ENCODE results near the gene NAPG. TPM values are rescaled to one million over a fixed set of nuclear protein-coding genes. Genes with fewer than 3 reads are reported as not detected.
"Not testable (repeated sequence)": the region's sequence is repeated elsewhere in the genome, so short reads cannot be mapped to it uniquely, and the experiment has no call there.

Gene NAPG
- total RNA-seq, 1 donor from 2014 or later, result 54.5 TPM

DNA sequence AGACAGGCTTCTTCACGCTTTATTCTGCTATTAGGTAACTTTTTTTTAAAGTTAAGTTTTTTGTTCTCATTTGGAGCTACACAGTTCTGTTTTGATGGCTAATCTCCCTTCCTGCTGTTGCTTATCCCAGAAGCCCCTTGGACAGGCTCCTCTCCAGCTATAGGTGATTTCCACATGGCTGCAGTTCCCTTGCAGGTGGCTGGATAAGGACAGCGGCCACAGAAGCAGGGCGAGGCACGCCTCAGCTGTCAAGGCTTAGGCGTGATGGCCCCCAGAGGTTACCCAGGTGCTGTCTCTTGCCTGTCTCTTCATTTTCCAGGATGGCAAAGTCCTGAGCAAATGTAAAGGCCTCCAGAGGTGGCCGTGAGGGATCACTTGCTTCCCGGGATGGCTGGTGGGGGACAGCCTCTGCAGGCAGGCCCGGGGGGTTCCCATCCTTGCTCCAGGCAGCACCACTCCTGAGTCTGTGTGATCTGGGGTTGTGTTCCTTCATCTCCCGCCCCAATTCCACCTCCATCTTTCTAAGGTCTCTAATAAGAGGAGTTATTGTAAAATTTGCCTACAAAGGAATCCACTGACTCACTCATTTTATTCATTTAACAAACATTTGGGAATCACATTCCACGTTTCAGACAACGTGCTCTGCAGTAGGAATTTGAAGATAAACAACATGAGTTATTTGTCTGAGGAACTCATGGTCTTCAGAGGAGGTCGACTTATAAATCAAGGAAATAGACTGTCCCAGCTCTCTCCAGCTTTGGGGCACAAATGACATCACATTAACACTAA is 53.4 kb downstream of the NAPG start:
- FAIRE-seq (no peak), DNase-seq (ENCODE audit: low read depth) (peak; percentile 73)
- H3K36me3 ChIP-seq (ENCODE audit: control insufficient read depth, insufficient read depth, low read length), result no peaks in the 10 kb centered on the region
- TF ChIP-seq, protein P1, sequence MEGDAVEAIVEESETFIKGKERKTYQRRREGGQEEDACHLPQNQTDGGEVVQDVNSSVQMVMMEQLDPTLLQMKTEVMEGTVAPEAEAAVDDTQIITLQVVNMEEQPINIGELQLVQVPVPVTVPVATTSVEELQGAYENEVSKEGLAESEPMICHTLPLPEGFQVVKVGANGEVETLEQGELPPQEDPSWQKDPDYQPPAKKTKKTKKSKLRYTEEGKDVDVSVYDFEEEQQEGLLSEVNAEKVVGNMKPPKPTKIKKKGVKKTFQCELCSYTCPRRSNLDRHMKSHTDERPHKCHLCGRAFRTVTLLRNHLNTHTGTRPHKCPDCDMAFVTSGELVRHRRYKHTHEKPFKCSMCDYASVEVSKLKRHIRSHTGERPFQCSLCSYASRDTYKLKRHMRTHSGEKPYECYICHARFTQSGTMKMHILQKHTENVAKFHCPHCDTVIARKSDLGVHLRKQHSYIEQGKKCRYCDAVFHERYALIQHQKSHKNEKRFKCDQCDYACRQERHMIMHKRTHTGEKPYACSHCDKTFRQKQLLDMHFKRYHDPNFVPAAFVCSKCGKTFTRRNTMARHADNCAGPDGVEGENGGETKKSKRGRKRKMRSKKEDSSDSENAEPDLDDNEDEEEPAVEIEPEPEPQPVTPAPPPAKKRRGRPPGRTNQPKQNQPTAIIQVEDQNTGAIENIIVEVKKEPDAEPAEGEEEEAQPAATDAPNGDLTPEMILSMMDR (IDR thresholded peaks at IDR 0.05; ENCODE audit: insufficient read depth, low read length, severe bottlenecking), result no peak
- no peaks in the 10 kb centered on the region for H3K27me3 ChIP-seq (ENCODE audit: control insufficient read depth, insufficient read depth, low read length)
- no peak overlapping the region for H3K4me3 ChIP-seq (ENCODE audit: low read depth, low read length)

DNA sequence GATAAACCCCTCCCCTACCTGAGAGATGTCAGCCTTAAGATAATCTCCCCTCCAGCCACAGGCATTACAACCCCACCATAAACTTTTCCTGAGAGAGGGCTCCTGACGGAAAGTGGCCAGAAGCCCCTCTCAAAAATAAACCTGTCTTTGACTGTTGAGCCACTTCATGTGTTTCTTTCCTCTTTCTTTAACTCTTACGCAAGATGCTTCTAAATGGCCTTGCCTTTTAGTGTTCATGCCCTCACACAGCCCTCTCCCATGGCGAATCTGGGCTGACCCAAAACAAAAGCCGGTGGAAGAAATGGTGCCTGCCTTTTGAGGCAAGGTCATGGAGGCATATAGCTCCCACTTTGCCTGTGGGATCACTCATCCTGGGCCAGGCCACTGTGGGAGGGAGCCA is 54.4 kb downstream of the NAPG start:
- TF ChIP-seq, protein P1 (IDR thresholded peaks at IDR 0.05; ENCODE audit: insufficient read depth, low read length, severe bottlenecking), result no peak
- H3K36me3 ChIP-seq (ENCODE audit: control insufficient read depth, insufficient read depth, low read length), result no peaks in the 10 kb centered on the region
- no peaks in the 10 kb centered on the region for H3K27me3 ChIP-seq (ENCODE audit: control insufficient read depth, insufficient read depth, low read length)
- no peak overlapping the region for H3K4me3 ChIP-seq (ENCODE audit: low read depth, low read length)
- no peak for DNase-seq (ENCODE audit: low read depth)
- FAIRE-seq, result no peak

DNA sequence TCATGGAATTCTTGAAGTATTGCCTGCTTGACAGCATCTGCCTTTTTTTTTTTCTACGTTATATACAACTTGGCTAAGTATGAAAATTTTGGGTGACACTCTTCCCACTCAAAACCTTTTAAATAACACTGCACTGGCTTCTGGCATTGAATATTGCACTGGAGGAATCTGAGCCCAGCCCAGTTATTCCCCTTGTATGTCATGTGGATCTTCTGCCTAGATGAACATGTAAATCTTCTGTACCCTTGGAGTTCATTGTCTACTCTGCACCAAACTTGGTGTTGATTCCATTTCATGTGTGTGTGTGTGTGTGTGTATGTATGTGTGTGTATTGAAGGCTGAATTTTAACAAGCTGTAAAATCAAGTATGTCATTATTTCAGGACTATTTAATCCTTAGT is 59.4 kb downstream of the NAPG start:
- Histone ChIP-seq H3K27me3 (ENCODE audit: control insufficient read depth, insufficient read depth, low read length) (no peaks in the 10 kb centered on the region), H3K36me3 (ENCODE audit: control insufficient read depth, insufficient read depth, low read length) (no peaks in the 10 kb centered on the region), H3K4me3 (ENCODE audit: low read depth, low read length) (no peak overlapping the region)
- TF ChIP-seq, protein P1 (IDR thresholded peaks at IDR 0.05; ENCODE audit: insufficient read depth, low read length, severe bottlenecking), result no peak
- no peak for DNase-seq (ENCODE audit: low read depth)
- no peak for FAIRE-seq

DNA sequence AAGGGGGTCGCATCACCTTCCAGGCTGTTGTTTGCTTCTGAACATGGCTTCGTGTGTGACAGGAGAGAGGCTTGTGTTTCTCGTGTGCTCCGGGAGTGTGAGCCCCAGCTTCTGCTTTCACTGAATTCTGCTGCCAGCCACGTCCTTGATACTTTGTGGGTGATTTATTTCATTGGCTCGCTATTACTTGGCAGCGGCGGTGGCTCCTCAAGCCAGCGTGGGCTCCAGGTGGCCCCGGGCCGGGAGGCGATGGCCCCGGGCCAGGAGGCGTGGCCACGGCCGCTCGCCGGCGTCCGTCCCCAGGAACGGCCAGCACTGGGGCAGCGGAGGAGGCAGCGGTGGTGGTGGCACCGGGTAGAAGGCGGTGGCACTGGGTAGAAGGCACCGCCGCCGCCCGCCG is 63.1 kb downstream of the NAPG start:
- no peaks in the 10 kb centered on the region for H3K36me3 ChIP-seq (ENCODE audit: control insufficient read depth, insufficient read depth, low read length)
- FAIRE-seq (no peak), DNase-seq (ENCODE audit: low read depth) (no peak)
- H3K4me3 ChIP-seq (ENCODE audit: low read depth, low read length), result no peak overlapping the region
- no peaks in the 10 kb centered on the region for H3K27me3 ChIP-seq (ENCODE audit: control insufficient read depth, insufficient read depth, low read length)
- TF ChIP-seq, protein P1 (IDR thresholded peaks at IDR 0.05; ENCODE audit: insufficient read depth, low read length, severe bottlenecking), result no peak

DNA sequence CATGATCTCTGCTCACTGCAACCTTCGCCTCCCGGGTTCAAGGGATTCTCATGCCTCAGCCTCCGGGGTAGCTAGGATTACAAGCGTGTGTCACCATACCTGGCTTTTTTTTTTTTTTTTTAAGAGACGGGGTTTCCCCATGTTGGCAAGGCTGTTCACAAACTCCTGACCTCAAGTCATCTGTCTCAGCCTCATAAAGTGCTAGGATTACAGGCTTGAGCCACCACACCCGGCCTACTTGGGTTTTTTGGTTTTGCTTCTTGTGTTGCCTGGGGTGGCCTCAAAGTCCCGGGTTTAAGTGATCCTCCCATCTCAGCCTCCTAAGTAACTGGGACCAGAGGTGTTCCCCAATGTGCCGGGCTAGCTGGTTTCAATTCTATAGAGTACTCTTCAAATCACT is 64.6 kb downstream of the NAPG start:
- TF ChIP-seq, protein P1 (IDR thresholded peaks at IDR 0.05; ENCODE audit: insufficient read depth, low read length, severe bottlenecking), result no peak
- Histone ChIP-seq H3K36me3 (ENCODE audit: control insufficient read depth, insufficient read depth, low read length) (no peaks in the 10 kb centered on the region), H3K27me3 (ENCODE audit: control insufficient read depth, insufficient read depth, low read length) (no peaks in the 10 kb centered on the region), H3K4me3 (ENCODE audit: low read depth, low read length) (no peak overlapping the region)
- DNase-seq (ENCODE audit: low read depth) (no peak), FAIRE-seq (no peak)

DNA sequence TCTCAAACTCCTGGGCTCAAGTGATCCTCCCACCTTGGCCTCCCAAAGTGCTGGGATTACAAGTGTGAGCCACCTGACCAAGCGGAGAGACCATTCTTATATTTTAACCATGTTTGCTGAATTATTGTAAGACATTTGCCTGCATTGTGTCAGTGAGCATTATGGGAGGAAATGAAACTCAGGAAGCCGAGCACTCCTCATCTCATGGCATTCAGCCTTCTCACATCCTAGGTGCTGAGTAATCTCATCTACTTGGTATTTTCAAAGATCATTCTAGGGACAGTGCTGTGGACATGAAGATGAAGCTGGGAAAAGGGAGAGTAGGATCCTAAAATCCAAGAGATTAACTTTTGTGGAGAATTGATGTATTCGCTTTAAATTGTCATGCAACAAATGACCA is 66.1 kb downstream of the NAPG start:
- Histone ChIP-seq H3K36me3 (ENCODE audit: control insufficient read depth, insufficient read depth, low read length) (no peaks in the 10 kb centered on the region), H3K27me3 (ENCODE audit: control insufficient read depth, insufficient read depth, low read length) (no peaks in the 10 kb centered on the region), H3K4me3 (ENCODE audit: low read depth, low read length) (no peak overlapping the region)
- DNase-seq (ENCODE audit: low read depth) (no peak), FAIRE-seq (no peak)
- TF ChIP-seq, protein P1 (IDR thresholded peaks at IDR 0.05; ENCODE audit: insufficient read depth, low read length, severe bottlenecking), result no peak

DNA sequence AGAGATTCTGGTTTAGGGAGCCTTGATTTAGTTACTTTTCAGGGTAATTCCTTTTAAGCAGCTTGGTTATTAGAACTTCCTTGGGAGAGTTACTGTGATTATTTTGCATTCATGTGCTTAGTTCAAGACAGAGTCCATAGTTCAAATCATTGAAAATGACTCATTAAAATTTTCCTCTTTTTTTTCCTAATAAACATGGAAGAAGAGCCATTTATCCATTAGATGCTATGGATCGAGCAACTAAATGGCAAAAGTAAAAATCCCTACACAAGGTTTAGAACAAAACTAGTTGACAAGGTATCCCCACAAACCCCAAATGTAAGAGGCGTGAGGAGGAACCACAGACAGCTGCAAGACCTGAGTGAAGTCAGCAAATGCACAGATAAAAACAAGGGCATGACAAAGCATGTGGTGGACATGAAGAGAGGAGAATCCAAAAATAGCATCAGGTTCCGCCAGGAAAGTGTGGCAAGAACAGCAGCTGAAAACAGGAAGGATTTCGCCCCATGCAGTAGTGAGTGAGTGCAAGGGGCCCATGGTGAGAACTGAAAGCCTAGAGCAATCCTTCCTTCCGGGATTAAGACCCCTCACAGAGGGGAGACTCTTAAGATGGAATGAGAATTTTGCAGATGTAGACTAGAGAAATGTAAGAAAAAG is 67.7 kb downstream of the NAPG start:
- H3K27me3 ChIP-seq (ENCODE audit: control insufficient read depth, insufficient read depth, low read length); H3K36me3 ChIP-seq (ENCODE audit: control insufficient read depth, insufficient read depth, low read length); FAIRE-seq; DNase-seq (ENCODE audit: low read depth); H3K4me3 ChIP-seq (ENCODE audit: low read depth, low read length): not testable (repeated sequence)

DNA sequence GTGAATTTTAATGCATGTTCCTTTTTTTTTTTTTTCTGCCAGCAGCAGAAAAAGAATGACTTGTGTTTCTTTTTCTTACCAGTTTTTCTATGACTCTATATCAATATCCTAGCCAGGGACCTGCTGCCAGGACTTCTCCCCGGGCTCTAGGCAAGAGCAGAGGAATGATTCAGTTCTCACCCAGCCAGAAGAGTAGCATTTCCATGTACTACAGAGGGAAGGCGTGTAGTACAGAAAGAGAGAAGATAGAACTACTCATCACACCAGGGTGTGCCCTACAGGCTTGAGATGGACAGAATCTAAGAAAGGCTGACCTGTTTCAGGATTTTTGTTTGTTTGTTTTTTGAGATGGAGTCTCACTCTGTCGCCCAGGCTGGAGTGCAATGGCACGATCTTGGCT is 70.1 kb downstream of the NAPG start:
- H3K4me3 ChIP-seq (ENCODE audit: low read depth, low read length); DNase-seq (ENCODE audit: low read depth); H3K27me3 ChIP-seq (ENCODE audit: control insufficient read depth, insufficient read depth, low read length); FAIRE-seq; H3K36me3 ChIP-seq (ENCODE audit: control insufficient read depth, insufficient read depth, low read length): not testable (repeated sequence)
